Endothelial cell of umbilical vein (primary cell): ENCODE measurements around the gene LMX1A.

ENCODE experiments used
- CTCF ChIP-seq, 2 donors: IDR thresholded peaks; 1 replicate in 1 of 2; 2 replicates in 1 of 2; pipeline ENCODE4 v1.5.1; 2011; ENCODE audit warnings: low read length in 2 of 2, mild to moderate bottlenecking in 2 of 2, moderate library complexity in 2 of 2, control low read depth in 1 of 2, inconsistent platforms in 1 of 2, low read depth in 1 of 2; ENCODE audit not compliant: insufficient read depth in 1 of 2; ENCODE audit errors: extremely low read depth in 1 of 2
- GATA2 ChIP-seq: IDR thresholded peaks from 2 replicates; pipeline ENCODE4 v1.7.0; 2011; ENCODE audit warnings: low read depth, mild to moderate bottlenecking, moderate library complexity, mixed read lengths, low read length; ENCODE audit not compliant: insufficient read length, insufficient read depth
- JUN ChIP-seq: IDR thresholded peaks from 2 replicates; pipeline ENCODE4 v1.6.1; 2011; ENCODE audit warnings: borderline replicate concordance, low read depth; ENCODE audit not compliant: insufficient read length, insufficient read depth
- MAX ChIP-seq: IDR thresholded peaks from 2 replicates; pipeline ENCODE4 v1.6.1; 2011; ENCODE audit not compliant: insufficient read depth, insufficient read length
- MYC ChIP-seq: IDR thresholded peaks from one replicate; pipeline ENCODE4 v1.6.1; 2011; ENCODE audit warnings: mild to moderate bottlenecking, low read depth, low read length
- POLR2A ChIP-seq: IDR thresholded peaks from 2 replicates; pipeline ENCODE4 v1.6.1; 2012; ENCODE audit warnings: low read depth, mild to moderate bottlenecking, control low read depth, low read length
- POLR2AphosphoS5 ChIP-seq: IDR thresholded peaks from 2 replicates; pipeline ENCODE4 v1.6.1; 2012; ENCODE audit warnings: low read depth, mild to moderate bottlenecking, control low read depth, low read length, moderate library complexity; ENCODE audit not compliant: insufficient read depth

GRCh38 chr1:165239873-165240272, 116.6 kb downstream of the LMX1A start:
- TF ChIP-seq MYC = no peak
- no peak for TF ChIP-seq CTCF (IDR thresholded peaks at IDR 0.05; ENCODE audit: extremely low read depth in 1 of 2, insufficient read depth in 1 of 2, low read depth in 1 of 2, low read length in 2 of 2)
- no peak for TF ChIP-seq POLR2AphosphoS5
- no peak for TF ChIP-seq POLR2A
- no peak for TF ChIP-seq JUN
- TF ChIP-seq GATA2 = no peak
- no peak for TF ChIP-seq MAX
